ENCODE data around the gene TMEM135.
"Not testable (repeated sequence)": the region's sequence is repeated elsewhere in the genome, so short reads cannot be mapped to it uniquely, and the experiment has no call there.

TMEM135 gene

DNA sequence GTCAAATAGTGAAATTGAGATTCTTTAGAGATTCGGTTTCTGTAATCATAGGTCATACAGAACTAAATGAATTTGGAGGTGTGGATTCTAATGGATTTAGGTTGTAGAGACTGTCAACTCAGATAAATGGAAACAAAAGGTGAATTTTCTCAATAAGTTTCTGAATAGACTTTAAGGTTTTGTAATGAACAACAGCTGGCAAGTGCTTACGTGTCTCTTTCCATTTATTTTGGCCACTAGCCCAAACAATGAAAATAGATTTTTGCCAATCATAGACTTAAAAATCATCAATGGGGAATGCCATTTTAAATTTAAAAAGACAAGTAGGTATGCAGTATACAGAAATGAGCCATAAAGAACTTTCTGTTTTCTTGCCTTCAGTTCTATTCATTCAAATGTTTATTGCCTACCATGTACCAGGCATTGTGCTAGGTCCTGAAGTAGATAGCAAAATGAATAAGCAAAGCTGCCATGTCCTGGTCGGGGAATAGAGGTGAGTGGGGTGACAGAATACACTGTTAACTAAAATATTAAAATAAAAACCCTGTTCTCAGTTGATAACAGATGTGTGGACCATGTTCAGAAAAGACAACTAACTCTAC, 16.9 kb upstream of the TMEM135 start:
- DNase-seq = no peak

DNA sequence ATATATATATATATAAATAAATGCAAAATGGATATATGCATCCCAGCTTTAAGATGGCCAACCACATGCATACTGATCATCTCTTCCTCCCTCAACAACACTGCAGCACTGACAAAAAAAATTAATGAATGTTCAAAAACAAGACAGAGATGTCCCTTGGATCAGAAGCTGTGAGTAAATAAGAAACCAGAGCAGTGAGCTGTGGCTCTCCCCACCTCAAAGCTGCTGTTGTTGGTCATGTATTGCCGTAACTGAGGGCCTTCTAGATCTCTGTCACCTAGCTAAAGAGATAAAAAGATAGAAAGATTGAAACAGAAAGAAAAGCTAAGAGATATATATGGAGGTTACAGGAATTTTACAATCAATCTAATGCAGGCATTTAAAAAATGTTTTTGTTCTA, 15.5 kb upstream of the TMEM135 start:
- DNase-seq = no peak

DNA sequence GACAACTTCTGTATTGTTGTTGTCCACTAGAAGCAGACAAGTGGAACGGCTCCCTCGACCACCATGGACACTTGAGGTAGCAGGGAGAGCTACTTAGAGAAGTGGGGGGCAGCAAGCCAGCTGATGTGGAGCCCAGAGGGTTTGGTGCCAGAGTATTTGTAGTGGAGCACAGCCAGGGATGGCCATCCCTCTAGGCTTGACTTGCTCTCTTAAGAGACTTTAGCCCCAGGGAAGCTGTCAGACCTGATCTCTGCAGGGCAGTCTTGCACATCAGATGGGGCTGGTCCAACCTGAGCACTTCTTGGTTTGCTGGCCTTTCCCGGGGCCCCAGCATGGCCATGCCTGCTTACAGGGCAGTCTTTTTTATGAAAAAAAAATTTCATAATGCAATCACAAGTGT, 15.0 kb upstream of the TMEM135 start:
- DNase-seq = no peak

DNA sequence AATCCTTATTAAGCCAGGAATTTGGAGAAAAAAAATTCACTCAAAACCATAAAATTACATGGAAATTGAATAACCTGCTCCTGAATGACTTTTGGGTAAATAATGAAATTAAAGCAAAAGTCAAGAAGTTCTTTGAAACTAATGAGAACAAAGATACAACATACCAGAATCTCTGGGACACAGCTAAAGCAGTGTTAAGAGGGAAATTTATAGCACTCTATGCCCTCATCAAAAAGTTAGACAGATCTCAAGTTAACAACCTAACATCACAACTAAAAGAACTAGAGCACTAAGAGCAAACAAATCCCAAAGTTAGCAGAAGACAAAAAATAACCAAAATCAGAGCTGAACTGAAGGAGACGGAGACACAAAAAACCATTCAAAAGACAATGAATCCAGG, 11.3 kb upstream of the TMEM135 start:
- DNase-seq = not testable (repeated sequence)

DNA sequence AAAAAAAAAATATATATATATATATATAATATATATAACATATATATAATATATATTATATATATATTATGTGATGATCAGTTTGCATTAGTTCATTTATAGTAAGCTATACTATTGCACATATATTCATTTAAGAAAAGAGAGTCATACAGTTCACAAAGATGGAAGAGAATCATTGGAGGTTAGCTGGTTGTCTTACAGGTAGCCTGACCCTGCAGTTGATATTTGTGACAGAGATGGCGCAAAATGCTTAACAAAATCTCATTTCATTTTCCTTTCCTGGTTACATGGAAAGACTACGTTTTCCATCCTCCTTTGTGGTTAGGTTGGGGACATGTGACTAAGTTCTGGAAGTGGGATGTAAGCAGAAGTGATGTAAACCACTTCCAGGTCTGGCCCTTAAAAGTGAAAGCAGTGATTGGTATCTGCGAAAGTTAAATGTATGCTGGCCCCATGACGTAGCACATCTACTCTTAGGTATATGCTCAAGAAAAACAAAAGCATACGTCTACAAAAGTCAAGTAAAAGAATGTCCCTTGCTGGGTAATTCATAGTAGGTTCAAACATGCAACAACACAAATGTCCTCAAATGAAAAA, 7.2 kb upstream of the TMEM135 start:
- no peak for DNase-seq

DNA sequence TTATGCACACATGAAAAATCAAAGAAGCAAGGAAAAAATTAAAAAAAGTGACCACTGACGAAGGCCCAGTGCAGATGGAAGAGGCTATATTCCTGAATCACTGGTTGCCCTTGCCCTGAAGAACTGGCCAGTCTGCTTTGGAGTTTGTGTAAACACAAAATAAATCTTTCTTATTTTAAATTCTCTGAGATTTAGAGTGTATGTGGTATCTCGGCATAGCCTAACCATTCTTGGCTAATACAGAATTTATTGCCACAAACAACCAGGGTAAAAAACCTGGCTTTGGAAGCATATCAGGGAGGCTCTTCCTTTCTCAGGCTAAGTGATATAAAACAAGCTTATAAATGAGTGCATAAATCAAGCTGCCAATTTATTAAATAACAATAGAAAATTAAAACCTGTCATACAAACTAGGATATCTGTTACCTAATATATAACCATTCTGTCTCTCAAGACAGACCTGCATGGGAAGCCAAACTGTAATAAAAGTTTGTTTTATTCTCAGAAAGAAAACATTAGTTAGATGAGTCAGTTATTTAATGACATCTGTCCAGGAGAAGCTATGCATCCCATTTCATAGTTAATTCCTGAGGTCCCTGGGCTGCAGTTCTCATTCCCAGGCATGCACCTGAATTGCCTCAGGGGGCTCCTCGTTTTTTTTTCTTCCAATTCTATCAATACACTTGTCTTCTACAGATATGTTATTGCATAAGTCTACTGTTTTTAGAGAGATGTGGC, 6.1 kb upstream of the TMEM135 start:
- DNase-seq = no peak

DNA sequence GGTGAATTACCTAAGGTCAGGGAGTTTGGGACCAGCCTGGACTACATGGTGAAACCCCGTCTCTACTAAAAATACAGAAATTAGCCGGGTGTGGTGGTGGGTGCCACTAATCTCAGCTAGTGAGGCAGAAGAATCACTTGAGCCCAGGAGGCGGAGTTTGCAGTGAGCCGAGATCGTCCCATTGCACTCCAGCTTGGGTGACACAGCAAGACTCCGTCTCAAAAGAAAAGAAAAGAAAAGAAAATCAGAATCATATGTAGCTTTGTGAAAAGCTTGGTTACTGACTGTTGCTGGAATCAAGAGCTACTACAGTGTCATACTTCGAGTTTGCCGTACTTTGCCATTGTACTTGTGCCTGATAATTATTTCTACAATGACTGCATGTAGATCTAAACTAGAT, 4.2 kb upstream of the TMEM135 start:
- DNase-seq = no peak

DNA sequence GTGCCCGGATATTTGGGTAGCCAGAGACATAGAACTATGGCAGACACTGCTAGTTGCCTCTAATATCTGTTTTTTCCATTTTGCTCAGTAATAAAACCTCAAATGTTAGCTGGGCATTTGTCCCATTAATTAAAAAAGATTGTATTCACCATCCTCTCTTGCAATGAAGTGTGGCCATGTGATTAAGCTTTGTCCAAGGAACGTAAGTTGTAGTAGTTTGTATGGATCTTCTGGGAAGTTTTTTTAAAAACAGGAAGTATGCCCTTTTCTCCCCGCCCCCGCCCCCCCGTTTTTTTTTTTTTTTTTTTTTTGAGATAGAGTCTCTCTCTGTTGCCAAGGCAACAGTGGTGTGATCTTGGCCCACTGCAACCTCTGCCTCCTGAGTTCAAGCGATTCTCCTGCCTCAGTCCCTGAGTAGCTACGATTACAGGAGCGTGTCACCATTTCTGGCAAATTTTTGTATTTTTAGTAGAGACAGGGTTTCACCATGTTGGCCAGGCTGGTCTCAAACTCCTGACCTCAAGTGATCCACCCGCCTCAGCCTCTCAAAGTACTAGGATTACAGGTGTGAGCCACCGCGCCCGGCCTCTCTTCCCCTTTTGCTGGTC, 1.7 kb upstream of the TMEM135 start:
- no peak for DNase-seq

DNA sequence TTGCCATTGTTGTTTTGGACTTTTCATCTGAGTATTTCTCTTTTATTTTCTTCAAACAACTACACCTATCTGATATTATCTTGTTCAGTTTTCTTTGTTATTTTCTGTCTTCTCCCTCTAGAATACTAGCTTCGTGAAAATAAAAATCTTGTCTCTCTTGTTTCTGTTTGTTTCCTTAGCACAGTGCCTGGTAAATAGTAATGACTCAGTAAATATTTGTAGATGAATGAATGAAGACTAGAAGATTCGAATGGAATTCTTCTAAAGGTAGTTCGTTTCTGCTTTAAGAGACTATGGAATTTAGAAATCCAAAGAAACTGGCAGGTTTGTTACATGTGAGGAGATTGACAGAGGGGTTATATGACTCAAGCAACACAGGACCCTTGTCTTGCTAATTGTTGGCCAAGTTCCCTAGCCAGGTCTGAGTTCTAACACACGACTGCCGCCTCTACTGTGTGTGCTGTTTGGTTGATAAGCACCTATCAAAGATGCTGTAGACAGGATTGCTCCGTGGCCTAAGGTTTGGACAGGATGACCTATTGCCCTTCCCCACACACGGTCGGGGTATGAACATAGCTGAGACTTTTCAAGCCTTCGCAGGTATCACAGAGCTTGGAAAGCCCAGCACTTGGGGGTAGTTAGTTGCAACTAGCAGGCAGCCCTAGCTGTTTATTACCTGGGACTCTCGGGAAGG, 831 bp upstream of the TMEM135 start:
- DNase-seq = no peak

DNA sequence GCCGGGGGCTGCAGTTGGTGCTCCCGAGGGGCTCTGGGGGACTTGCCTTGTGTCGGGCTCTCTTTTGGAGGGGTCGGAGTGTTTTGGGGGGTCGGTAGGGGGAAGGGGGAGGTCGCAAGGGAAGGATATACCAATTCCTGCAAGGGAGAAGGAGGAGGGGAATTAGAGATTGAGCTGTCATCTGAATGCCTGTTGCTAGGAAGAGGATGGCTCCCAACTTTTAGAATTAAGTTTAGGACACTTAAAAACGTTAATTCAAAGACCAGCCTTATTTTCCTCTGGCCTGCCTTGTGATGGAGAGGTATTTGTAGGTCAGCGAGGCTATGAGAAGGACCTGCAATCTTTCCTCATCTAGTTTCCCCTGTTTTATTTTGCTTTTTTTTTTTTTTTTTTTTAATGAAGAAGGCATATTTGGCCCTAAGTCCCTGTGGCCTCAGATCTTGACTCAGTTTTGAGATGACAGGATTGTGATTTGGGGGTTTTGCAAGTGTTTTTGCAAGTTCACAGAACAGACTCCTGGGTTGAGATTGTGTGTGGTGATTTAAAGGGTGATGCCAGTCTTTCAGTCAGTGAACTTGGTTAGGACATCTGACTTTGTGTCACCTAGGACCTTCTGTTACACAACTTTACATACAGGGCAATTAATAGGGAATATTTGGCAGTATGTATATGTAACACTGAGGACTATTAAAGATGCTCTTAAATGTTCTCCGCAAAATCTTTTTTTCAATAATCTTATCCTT, 672 bp downstream of the TMEM135 start:
- DNase-seq = no peak

DNA sequence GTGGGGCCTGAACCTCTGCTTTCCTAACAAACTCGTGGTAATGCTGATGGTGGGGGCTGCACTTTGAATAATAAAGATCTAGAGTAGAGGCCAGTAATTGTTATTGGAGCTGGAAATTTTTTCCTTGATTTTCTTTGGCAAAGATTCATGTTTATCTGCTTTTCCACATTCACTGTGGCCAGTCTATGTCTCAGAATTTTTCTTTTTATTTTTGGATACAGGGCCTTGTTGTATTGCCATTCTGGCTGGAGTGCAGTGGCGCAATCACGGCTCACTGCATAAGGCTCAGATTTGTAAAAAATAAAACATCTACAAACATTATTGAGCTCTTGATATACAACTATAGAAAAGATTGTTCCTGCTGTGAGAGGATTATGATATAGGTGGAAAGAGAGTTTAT, 1.6 kb downstream of the TMEM135 start:
- DNase-seq = no peak

DNA sequence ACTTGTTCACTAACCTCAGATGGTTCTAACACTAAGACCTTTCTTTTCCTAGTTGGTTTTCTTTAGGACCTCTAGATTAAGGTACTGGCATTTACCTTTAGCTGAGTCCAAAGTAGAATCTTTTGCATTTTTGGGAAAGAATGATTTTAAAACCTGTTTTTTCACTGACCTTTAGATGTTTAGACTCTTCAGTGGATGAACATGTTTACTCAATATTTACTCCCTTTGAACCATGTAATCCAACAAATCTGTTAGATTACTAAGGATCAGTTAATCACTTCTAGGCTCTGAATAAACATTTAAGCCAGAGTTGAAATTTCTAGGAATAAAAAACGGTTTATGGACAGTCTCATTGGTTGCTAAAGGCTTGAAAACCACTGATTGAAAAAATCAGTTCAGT, 6.2 kb downstream of the TMEM135 start:
- DNase-seq = no peak

DNA sequence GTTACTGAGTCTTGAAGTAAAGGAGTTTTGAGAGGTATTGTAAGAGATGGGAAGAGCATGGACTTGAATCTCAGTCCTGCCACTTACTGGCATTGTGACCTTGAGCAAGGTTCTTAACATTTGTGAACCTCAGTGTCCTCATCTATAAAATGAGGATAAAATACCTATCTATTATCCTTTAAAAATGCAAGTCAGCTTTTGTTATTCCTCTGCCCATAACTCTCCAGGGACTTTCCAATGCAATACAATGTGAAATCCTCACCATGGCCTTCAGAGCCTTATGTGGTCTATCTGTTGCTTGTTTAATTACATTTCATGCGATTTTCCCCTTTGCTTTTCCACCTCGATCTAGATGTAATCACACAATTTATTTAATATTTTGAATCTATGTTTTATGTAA, 9.1 kb downstream of the TMEM135 start:
- no peak for DNase-seq

DNA sequence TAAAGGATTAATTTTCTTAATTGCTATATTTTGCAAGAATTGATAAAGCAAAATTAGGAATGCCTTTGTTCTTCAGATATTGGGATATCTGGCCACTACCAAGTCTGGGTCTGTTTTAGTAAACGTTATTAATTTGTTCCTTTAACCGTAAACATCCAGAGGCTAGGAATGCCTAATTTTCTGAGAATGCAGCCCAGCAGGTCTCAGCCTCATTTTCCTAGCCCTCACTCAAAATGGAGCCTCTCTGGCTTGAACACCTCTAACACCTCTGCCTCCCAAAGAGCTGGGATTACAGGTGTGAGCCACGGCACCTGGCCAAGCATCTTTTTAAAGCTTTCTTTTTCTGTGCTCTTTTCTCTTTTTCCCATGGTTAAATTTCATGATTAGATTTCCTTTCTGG, 18.4 kb downstream of the TMEM135 start:
- DNase-seq = no peak

DNA sequence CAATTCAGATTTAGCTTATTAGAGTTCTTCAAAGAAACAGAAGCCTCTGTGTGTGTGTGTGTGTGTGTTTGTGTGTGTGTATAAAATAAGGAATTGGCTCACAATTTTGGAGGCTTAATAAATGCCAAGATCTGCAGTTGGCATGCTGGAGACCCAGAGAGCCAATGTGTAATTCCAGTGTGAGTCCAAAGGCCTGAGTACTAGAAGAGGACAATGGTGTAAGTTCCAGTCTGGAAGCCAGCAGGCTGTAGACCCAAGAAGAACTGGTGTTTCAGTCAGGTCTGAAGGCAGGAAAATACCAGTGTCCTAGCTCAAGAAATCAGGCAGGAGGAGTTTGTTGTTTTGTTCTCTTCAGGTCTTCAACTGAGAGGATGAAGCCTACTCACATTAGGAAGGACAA, 20.0 kb downstream of the TMEM135 start:
- no peak for DNase-seq

DNA sequence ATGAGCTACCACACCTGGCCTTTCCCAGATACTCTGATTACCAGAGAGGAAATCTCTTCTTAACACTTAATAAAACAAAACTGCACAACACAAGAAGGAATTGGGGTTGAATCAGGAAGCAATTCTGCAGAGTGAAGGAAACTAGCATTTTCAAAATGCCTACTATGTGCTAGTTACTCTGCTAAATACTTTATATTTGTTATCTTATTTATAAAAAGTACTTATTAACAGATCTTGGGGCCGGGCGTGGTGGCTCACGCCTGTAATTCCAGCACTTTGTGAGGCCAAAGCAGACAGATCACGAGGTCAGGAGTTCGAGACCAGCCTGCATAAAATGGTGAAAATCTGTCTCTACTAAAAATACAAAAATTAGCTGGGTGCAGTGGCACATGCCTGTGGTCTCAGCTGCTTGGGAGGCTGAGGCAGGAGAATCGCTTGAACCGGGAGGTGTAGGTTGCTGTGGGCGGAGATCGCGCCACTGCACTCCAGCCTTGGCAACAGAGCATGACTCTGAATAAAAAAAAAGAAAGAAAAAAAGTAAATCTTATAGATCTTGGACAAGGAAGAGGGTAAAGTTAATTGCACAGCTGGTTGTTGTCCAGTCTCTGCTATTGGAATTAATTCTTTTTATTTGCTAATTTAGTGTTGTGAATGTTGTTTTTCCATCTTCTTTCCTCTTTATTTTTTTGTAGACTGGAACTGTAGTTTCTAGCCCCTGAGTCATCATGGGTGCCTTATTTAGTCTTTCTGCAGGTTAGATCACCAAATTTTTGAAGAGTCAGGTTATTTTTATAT, 22.1 kb downstream of the TMEM135 start:
- no peak for DNase-seq

DNA sequence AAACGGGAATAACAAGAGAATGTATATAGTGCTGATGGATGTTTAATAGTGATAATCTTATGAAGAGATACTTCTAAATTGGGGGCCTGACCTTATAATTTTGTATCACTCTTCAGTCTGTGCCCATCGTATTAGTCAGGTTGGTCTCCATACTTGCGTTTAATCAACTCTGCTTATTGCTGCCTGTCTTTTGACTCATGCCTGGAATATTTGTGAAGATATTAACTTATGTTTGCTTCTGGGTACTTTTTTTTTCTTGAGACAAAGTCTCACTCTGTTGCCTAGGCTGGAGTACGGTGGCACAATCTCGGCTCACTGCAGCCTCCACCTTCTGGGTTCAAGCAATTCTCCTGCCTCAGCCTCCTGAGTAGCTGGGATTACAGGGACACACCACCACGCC, 24.0 kb downstream of the TMEM135 start:
- DNase-seq = no peak

DNA sequence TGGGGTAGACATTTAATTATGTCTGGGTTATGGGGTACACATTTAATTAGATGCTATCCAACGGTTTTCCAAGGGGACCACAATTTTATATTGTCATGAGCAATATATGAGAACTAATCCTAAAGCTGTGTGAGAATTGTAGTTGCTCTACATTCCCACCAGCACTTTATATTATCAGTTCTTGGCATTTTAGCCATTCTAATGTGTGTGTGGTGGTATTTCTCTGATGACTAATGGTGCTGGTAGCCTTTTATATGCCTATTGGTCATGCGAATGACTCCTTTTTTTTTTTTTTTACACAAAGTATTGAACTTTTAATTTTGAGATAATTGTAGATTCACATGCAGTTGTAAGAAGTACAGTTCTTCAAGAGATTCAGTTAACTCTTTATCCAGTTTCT, 26.2 kb downstream of the TMEM135 start:
- DNase-seq = no peak

DNA sequence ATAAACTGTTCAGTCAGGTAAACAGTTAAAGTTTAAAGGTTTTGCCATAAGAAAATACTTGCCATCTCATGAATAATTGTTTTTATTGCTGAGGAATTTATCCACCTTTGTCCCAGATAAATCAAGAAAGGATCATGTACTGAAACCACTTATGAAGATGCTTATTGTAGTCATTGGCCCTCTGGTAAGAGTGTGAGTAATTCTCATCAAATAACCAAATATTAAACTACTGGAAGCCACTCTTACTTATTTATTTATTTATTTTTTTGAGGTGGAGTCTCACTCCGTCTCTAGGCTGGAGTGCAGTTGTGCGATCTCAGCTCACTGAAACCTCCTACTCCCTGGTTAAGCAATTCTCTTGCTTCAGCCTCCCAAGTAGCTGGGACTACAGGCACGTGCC, 35.1 kb downstream of the TMEM135 start:
- DNase-seq = no peak

DNA sequence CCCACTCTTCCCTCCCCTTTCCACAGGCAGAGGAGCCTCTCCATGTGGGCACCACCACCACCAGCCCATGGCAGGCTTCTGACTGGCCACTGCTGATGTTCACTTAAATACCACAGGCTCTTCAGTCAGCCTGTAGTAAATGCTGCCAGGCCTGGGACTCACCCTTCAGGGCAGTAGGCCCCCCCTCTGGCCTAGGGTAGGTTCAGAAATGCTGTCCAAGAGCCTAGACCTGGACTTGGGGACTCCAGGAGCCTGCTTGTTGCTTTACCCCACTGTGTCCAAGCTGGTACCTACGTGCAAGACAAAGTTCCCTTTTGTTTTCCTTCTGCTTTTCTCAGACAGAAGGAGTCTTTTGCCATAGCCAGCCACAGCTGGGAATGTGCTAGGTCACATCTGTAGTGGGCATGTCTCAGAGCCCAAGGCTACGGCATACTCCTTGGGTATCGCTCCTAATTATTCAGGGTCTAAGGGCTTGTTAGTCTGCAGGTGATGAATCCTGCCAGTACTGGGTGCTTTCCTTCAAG, 38.6 kb downstream of the TMEM135 start:
- no peak for DNase-seq

DNA sequence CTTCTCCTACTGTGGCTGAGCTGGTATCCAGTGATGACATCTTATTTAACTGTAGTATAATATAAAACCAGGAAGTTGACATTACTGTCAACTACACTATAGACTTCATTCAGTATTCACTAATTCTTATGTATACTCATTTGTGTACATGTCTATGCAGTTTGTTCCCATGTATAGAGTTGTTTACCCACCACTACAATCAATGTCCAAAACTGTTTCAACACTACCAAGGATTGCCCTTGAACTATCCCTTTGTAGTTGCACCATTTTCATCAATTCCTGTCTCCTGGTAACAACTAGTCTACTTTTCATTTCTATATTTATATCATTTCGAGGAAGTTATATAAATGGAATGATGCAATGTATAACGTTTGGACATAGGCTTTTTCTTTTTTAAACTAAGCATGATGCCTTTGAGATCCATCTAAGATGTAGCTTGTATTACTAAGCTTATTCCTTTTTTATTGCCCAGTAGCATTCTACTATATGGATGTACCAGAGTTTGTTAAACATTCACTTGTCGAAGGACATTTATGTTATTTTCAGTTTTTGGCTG, 39.2 kb downstream of the TMEM135 start:
- DNase-seq = no peak
